Right ventricle myocardium inferior (tissue), 1 donor: ENCODE data around the gene TACO1. TPM values are rescaled to one million over a fixed set of nuclear protein-coding genes. Genes with fewer than 3 reads are reported as not detected.

Source experiments
- ATAC-seq: fragments of 200-7000 bp; cut with Tn5 transposase; one replicate; pipeline ENCODE4 v1.9.1; 2020; ENCODE audit warnings: mild to moderate bottlenecking, moderate library complexity
- DNase-seq: peaks from one replicate; pipeline ENCODE4 v3.0.0; 2021; ENCODE audit errors: missing footprints
- intact Hi-C: fragments of 100-400 bp; cut with DNase I; formaldehyde crosslinking; loops from one replicate; pipeline ENCODE4 v1.11.0; 2022
- long read RNA-seq: library from polyadenylated mRNA; unstranded; transcript quantifications from one replicate; pipeline ENCODE4 v2.0.0, GENCODE V29; 2021
- total RNA-seq: library from RNA; stranded (reverse); fragmentation: NEBNext Ultra II Directional; extraction: Animal tissue kit (Norgen Biotek cat#: 25700); gene quantifications from one replicate; pipeline ENCODE4 v1.2.1, GENCODE V29; 2021
- donor health status: DM: no; HTN: yes; CAD: no; lungs with severe emphysema.

Gene TACO1
- total RNA-seq: 41.5 TPM
- long read RNA-seq, transcript TACO1-201 (5 exons, 1,469 nt): major isoform, 25 of 25 reads
- long read RNA-seq, partial matches to known transcripts: 0 of 25 reads
- long read RNA-seq, other reads (novel, unspliced or antisense): 0 of 25 reads

DNA sequence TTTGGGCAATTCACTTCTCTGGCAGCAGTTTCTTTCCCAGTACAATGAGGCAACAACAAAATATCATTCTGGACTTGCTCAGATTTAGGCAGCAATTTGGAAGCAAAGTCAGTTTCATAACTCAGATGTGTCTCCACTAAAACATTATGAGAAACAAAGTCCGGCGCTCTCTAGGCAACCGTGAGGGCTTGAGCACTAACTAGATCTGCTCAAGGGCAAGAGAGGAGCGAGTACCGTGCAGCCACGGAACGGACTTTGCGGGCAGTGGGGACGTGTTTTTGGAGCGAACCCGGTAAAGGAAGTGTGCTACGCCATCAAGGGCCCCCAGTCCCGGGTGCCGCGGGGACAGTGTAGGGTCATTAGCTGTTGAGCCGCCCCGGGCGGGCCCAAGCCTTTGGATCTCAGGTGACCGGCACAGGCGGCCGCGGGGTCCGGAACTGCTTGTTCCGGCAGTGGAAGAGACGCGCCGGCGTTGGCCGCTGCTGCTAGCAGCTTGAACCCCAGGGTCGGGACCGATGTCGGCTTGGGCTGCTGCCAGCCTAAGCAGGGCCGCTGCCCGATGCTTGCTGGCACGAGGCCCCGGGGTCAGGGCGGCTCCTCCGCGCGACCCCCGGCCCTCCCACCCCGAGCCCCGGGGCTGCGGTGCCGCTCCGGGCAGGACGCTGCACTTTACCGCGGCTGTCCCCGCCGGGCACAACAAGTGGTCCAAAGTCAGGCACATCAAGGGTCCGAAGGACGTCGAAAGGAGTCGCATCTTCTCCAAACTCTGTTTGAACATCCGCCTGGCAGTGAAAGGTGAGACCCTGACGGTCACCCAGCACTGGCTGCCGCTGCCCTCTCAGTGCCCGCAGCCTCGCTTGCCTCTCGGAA is at the start of gene TACO1:
TSS of gene TACO1 (plus strand) at position 327 of the 870 bp plus-strand sequence. CDS start at position 516, 189 bp downstream.
- DNase-seq (peak; percentile 91), ATAC-seq (peak; percentile 96)
- intact Hi-C loops: loop anchor here (5.0 kb wide), 1 partner anchor 49 kb away; the partner anchor contains the start of gene DCAF7

DNA sequence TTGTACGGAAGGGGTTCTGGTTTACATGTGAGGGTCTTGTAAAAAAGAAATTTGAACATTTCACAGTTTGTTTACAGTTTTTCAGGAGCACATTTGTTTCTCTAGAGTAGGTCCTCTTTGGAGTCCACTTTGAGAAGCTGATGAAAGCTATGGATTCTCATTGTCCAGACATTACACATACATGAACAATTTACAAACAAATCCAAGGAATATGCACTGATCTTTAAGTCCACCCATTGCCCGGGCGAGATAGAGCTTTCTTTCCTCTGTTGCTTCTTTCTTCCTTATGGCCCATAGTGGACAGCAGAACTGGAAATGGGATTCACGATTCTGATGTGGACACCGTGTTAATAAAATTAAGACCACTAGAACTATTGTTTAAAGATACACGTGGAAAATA is 48.5 kb upstream of the TACO1 start:
- DNase-seq: no peak
- no peak for ATAC-seq
- intact Hi-C loops: loop anchor here (5.0 kb wide), 2 partner anchors 50 to 120 kb away; partner anchors contain the start of gene TACO1

DNA sequence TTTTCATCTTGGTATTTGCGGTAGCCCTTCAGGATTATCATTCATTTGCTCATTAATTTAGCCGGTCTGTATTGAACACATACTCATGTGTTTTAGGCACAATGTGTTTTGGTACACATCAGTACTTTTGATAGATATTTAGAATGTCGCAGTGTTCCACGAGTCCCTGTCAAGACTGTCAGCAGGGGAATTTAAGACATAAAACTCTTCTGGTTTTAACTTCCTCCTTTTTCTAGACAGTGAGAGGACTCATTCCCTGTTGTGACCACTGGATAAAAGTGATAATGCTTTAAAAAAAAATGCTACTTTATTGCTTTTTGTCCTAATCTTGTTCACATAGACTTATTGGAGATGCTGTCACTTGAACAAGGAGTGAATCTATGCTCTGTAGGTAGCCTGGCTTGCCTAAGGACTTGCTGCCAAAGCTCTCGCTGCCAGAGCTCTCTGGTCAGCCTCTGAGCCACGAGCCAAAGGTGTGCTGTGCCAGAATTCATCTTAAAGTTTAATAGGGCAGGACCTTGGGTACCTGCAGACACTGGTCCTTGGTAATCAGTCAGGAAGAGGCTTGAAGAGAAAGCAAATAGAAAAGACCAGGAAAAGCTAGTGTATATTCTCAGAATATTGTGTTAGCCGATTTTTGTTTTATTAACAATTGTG is 45.1 kb upstream of the TACO1 start:
- intact Hi-C loops: no loop called here
- ATAC-seq (no peak), DNase-seq (no peak)

DNA sequence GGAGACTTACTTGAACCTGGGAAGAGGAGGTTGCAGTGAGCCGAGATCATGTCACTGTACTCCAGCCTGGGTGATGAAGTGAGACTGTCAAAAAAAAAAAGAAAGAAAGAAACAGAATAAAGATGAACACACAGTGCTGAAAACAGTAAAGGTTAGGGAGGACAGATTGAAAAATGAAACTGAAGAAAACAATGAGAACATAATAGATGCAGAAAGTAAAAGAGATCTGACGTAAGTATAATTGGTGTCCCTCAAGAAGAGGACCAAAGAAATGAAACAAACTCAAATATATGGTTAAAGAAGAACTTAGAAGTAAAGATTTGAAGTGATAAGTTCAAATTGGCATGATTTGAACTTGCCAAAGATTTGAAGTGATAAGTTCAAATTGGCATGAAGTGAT is 43.3 kb upstream of the TACO1 start:
- intact Hi-C loops: no loop called here
- no peak for ATAC-seq
- DNase-seq: no peak

DNA sequence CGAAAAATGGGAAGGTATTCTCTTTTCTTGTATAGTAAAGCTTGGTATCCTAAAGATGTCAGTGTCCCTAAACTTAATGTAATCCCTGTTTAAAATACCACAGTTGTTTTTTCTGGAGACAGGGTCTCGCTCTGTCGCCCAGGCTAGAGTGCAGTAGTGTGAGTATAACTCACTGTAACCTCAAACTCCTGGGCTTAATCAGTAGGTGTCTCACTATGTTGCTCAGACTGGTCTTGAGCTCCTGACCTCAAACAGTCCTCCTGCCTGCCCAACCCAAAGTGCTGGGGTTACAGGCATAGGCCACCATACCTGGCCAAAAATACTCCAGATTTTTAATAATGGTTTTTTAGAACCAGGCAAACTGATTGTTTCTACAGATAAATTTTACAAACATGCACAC is 42.3 kb upstream of the TACO1 start:
- DNase-seq (no peak), ATAC-seq (no peak)
- intact Hi-C loops: no loop called here

DNA sequence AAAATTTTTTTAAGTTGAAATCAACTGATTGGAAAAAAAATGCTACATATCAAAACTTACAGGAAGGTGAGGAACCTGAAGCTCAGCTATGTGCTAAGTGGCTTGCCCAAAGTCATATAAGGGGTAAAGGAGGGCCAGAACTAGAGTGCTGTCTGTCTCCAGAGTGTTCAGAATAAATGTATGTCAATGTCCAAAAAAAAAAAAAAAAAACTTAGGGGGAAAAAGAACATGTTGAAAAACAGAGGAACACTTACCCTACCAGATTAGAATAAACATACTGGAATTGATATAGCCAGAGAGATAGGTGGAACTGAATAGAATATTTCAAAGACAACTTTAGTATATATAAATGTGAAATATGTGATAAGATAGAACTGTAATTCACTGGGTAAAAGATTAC is 38.9 kb upstream of the TACO1 start:
- DNase-seq (no peak), ATAC-seq (no peak)
- intact Hi-C loops: no loop called here

DNA sequence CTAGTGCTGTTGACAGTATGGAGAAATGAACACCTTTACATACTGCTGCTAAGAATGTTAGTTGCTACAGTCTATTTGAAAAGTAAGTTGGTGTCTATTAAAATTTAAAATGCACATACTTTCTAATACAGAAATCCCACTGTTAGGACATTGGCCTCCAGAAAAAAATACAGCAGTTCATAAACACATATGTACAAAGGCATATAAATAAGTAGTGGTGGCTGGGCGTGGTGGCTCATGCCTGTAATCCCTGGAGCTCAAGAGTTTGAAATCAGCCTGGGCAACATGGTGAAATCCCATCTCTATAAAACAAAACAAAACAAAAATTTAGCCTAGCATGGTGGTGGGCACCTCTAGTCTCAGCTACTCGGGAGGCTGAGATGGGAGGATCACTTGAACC is 37.4 kb upstream of the TACO1 start:
- intact Hi-C loops: no loop called here
- DNase-seq: no peak
- no peak for ATAC-seq

DNA sequence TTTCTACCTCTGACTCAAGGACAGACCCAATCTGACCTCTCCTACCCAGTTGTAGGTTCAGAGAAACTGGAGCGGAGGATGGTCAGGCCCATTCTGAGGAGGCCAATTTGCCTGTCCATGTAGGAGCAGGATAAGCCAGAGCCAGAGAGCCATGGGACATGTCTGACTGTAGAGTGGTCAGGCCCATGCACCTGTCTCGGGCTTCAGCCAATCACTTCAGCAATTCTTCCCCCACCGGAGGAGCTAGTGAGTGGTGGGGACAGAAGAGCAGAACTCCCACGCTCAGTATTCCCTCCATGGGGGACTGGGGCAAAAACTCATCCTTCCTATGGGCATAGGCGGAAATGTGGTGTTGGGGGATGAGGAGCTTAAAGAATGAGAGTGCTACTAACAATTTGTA is 36.1 kb upstream of the TACO1 start:
- no peak for ATAC-seq
- DNase-seq: no peak
- intact Hi-C loops: no loop called here

DNA sequence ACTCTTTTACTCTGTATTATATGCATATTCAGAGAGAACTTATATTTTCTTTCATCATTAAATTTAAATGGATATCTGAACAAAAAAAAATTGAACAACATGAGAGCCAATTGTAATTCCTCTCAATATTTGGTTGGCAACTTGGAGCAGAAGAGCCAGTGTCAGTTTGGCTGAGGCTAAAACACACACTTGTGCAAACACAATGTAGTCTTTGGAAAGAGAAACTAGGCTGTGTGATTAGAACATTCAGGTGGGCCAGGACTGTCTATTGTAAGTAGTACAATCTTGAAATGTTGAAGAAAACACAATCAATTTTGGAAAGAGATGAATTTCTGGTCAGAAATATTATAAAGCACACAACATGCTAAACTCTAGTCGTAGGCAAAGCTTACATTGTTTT is 33.5 kb upstream of the TACO1 start:
- no peak for ATAC-seq
- intact Hi-C loops: no loop called here

DNA sequence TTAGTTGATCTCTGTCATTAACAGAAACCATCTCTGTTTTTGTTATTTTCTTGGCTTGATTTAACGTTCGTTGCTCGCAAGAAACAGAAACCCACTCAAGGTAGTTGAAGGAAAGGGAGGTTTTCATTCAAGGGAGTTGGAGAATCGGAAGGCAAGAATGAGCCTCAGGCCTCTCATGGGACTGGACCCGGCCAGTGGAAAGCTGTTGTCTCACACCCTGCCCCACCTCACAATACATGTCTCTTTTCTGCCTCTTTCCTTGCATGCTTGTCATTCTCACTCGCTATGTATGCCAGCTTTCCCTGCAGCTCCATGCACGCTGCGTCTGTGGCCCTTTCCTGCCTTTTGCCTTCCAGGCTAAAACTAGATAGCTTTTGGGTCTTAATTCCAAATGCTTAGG is 32.1 kb upstream of the TACO1 start:
- DNase-seq (no peak), ATAC-seq (no peak)
- intact Hi-C loops: no loop called here

More for the DNA sequence above, 33.5 kb upstream of the TACO1 start:
- DNase-seq: no peak

DNA sequence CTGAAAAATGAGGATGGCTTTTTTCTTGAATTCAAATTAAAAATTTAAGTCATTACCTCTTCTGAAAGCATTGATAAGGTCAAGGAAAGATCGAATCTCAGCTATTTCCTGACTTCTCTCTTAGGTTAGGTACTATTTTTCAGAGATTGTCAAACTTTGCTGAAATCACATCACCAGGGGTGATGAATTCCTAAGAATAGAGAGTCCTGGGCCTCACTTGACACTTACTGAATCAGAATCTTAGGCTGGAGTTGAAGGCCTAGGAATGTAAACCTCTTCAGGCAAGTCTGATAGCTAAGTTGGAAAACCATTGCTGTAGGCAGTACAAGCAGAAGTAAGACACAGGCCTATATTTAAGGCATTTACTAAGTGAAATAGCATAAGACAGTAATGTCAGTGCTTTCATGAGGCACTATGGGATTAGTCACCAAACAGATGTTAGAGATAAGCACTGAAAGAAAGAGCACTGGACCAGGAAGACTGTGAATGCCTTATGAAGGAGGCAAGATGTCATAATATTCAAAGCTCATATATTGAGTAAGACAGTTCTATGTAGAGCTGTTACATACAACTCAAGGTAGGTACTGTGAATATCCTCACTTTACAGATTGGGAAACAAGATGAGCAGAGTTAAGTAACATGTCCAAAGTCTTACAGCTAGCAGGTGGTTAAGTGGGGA is 28.9 kb upstream of the TACO1 start:
- intact Hi-C loops: no loop called here
- ATAC-seq (no peak), DNase-seq (no peak)

DNA sequence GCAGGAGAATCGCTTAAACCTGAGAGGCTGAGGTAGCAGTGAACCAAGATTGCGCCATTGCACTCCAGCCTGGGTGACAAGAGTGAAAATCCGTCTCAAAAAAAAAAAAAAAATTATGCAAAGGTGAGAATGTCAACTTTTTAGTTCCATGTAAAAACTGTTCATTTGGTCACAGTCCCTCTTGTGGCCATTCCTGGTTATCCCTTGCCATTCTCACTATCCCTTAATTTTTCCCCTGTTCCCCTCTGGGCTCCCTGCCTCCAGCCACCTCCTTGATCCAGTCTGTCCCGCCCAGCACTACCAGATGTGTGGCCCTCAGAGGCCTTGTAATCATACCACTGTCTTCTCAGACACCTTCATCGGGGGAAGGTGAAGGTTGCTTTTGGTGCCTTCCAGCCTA is 27.1 kb upstream of the TACO1 start:
- intact Hi-C loops: no loop called here
- ATAC-seq (no peak), DNase-seq (no peak)

DNA sequence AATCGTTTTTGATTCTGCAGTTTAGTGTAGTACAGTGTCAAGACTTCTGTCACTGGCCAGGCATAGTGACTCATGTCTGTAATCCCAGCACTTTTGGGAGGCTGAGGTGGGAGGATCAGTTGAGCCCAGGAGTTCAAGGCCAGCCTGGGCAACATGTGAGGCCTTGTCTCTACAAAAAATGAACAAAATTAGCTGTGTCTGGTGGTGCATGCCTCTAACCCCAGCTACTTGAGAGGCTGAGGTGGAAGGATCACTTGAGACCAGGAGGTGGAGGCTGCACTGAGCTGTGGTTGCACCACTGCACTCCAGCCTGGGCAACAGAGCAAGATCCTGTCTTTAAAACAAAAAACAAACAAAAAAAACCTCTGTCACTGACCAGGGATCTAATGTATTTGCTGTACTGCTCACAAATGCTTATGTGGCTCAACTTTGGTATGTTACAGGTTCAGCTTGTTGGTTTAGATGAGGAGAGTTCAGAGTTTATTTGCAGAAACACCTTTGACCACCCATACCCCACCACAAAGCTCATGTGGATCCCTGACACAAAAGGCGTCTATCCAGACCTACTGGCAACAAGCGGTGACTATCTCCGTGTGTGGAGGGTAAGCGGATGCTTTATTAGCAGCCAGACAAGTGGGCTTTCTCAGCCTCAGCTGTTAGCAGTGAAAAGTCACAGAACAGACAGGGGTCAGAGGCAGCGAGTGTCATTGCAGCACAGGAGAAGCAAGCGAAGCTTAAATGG is 22.5 kb upstream of the TACO1 start:
- DNase-seq (no peak), ATAC-seq (no peak)
- intact Hi-C loops: no loop called here

DNA sequence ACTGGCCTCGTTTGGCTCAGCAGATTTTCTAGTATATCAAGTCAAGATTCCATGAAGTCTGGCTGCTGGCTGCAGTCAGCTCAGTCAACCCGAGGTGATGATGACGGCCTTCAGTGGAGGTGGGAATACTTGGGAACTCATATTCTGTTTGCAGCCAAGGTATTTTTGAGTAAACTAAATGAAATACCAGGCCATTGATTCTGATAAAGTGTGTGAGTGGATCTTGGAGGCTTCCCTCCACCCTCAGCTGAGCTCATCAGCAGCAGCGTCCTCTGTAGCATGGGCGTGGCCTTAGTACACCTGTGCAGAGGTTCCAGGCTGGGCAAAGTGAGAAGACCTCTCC is 22.0 kb upstream of the TACO1 start:
- intact Hi-C loops: no loop called here
- DNase-seq (no peak), ATAC-seq (no peak)

DNA sequence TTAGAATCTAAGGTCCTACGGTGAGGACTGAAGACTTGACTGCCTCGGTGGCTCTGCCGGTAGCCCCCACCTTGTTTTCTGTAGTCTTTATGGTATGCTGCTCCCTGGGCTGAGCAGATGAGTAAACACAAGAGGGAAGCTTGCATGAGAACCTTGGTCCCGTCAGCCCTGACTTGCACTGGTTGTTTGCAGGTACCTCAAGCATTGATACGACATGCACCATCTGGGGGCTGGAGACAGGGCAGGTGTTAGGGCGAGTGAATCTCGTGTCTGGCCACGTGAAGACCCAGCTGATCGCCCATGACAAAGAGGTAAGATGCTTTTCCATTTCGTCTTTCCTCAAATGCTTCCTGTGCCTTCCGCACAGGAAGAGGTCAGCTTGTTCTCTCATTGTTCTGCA is 21.1 kb upstream of the TACO1 start:
- ATAC-seq: no peak
- no peak for DNase-seq
- intact Hi-C loops: no loop called here

DNA sequence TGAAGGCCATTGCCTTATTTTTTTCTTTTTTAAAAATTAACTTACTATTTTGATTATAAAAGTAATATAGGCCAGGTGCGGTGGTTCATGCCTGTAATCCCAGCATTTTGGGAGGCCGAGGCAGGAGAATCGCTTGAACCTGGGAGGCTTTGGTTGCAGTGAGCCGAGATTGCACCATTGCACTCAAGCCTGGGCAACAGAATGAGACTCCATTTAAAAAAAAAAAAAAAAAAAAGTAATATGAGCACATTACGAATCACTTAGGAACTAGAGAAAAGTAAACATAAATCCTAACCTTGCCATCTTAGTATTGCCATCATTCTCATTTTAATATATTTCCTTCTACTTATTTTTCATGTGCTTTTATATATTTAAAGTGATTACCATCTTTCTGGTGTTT is 12.9 kb upstream of the TACO1 start:
- intact Hi-C loops: no loop called here
- ATAC-seq (no peak), DNase-seq (no peak)

DNA sequence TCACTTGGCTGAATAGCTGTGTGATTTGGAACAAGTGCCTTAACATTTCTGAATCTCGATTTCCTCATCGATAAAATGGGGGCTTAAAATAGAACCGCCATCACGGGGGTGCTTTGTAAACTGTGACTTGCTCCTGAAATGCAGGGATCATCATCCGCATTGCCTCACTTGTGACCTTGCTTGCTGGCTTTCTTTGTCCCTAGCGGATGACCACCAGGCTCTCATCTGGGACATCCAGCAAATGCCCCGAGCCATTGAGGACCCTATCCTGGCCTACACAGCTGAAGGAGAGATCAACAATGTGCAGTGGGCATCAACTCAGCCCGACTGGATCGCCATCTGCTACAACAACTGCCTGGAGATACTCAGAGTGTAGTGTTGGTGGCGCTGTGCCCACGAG is 11.9 kb upstream of the TACO1 start:
- intact Hi-C loops: no loop called here
- DNase-seq (no peak), ATAC-seq (no peak)

DNA sequence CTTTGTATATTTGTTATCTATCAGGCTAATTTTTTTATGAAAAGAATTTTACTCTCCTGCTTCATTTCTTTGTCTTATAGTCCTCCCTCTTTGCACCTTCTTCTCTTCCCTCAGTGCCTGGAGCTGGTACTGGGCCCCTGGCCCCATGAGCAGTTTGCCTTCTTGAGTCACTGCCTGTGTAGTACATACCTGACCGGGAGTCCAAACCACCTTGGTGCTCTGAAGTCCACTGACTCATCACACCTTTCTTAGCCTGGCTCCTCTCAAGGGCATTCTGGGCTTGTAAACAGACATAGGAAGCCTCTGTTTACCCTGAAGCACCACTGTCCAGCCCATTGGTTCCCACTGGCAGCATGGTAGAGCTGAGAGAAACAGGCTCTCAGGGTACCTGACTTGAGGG is 11.0 kb upstream of the TACO1 start:
- DNase-seq: no peak
- intact Hi-C loops: no loop called here
- ATAC-seq: no peak

DNA sequence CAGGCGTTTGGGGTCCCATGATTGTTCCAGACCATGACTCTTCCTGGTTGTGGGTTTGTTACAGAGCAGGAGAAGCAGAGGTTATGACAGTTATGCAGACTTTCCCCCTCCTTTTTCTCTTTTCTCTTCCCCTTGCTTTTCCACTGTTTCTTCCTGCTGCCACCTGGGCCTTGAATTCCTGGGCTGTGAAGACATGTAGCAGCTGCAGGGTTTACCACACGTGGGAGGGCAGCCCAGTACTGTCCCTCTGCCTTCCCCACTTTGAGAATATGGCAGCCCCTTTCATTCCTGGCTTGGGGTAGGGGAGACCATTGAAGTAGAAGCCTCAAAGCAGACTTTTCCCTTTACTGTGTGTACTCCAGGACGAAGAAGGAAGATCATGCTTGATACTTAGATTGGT is 7.9 kb upstream of the TACO1 start:
- intact Hi-C loops: no loop called here
- DNase-seq (no peak), ATAC-seq (no peak)
